SK-MEL-5 (cell line): ENCODE measurements around the gene PLXNA3. TPM values are rescaled to one million over a fixed set of nuclear protein-coding genes. Genes with fewer than 3 reads are reported as not detected.

Source experiments
- DNase-seq: peaks from one replicate; pipeline ENCODE4 v3.0.0-alpha.2; 2016; ENCODE audit warnings: low read depth, low spot score
- in situ Hi-C: cut with HindIII; loops from 2 replicates; pipeline ENCODE4 v1.10.0; 2016; ENCODE audit warnings: low sequenced_read_pairs, high pct_unique_total_duplicates, low pct_unique_long_range_greater_than_20kb
- small RNA-seq, 2 experiments: library from RNA; depleted of rRNA; stranded (forward); fragments of <200 nt; gene quantifications; one replicate each; pipeline ENCODE3, GENCODE V24; 2014
- total RNA-seq: library from RNA; depleted of rRNA; stranded (reverse); fragments of >200 nt; shearing (Covaris generic); gene quantifications from 2 replicates; pipeline ENCODE4 v1.2.3, GENCODE V29; 2014; rRNA removed

PLXNA3 gene
- total RNA-seq, 1 experiment from 2014 or later: not detected

DNA sequence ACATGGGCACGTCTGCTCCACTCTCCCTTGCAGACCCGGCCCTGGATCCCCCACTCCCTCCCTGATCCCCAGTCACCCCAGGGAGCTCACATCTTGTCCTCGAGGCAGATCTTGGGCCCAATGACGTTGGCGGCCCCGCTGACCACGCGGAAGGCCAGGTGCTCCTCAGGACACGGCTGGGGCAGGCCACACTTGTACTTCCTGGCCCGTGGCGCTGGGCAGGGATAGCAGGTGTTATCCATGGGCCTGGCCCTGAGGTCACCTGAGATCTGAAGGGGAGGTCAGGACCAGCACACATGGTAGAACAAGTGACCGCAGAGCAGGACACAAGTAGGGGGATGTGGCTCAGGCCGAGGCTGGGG is 50.3 kb downstream of the PLXNA3 start:
- in situ Hi-C loops: no loop called here
- DNase-seq: no peak

DNA sequence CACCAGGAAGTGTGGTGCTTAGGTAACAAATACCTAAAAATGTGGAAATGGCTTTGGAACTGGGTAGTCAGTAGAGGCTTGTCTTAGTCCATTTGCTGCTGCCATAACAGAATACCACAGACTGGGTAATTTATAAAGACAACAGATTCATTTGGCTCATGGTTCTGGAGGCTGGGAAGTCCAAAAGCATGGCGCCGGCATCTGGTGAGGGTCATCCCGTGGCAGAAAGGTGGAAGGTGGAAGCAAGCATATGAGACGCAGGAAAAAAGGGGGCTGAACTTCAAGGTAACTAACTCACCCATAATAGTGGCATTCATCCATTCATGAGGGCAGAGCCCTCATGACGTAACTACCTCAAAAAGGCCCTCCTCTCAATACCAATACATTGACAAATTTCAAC is 51.4 kb downstream of the PLXNA3 start:
- in situ Hi-C loops: no loop called here
- no peak for DNase-seq

DNA sequence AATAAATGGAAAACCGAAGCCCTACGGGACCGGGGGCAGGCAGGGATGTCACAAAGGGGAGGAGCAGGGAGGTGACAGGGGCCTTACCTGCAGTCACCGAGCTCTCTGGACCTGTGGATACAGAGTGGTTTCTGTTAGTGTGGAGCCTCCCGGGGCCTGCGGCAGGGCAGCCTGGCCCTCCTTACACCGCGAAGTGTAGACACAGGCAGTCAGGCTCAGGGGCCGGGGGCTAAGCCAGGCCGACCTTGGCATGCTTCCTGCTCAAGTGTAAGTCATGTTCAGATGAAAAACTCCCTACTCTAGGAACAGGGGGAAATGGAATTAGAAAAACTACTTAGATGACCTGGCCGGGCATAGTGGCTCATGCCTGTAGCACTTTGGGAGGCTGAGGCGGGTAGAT is 53.7 kb downstream of the PLXNA3 start:
- no peak for DNase-seq
- in situ Hi-C loops: no loop called here

DNA sequence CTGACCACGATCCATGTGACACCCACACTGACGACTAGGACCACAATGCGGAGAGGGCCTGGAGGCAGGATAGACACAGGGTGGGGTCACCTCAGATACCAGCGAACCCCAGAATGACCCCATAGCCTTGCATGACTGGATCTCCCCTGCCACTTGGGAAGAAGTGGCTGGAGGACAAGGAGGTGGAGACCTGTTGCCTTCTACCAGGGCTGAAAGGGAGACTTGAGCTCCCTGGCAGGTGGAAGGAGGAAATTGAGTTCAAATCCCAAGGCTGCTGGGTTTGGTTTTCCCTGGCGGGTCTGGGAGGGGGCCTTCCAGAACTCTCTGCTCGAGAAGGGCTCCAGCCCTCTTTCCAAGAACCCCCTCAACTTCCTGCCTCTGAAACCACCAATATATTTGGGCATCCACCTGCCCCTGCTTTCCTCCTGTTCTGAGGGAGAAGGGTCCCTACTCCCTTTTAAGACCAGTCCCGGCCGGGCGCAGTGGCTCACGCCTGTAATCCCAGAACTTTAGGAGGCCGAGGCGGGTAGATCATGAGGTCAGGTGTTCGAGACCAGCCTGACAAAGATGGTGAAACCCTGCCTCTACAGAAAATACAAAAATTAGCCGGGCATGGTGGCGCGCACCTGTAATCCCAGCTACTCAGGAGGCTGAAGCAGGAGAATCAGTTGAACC is 54.9 kb downstream of the PLXNA3 start:
- no peak for DNase-seq
- in situ Hi-C loops: no loop called here

DNA sequence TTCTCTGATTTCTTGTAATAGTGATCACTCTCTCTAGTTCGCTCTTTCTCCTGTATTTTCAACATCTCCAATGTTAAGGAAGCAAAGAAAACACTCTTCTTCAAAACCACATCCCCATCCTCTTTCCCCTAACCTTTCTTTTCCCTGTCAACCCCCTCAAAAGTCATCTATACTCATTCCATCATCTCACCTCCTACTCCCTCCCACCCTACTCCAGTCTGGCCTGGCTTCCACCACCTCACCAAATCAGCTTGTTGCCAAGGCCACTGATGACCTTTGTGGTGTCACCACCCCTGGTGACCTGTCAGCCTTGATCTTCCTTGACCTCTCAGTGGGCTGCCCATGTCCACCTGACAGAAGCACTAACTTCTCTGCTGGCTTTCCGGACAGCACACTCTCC is 55.6 kb downstream of the PLXNA3 start:
- in situ Hi-C loops: no loop called here
- DNase-seq: no peak

DNA sequence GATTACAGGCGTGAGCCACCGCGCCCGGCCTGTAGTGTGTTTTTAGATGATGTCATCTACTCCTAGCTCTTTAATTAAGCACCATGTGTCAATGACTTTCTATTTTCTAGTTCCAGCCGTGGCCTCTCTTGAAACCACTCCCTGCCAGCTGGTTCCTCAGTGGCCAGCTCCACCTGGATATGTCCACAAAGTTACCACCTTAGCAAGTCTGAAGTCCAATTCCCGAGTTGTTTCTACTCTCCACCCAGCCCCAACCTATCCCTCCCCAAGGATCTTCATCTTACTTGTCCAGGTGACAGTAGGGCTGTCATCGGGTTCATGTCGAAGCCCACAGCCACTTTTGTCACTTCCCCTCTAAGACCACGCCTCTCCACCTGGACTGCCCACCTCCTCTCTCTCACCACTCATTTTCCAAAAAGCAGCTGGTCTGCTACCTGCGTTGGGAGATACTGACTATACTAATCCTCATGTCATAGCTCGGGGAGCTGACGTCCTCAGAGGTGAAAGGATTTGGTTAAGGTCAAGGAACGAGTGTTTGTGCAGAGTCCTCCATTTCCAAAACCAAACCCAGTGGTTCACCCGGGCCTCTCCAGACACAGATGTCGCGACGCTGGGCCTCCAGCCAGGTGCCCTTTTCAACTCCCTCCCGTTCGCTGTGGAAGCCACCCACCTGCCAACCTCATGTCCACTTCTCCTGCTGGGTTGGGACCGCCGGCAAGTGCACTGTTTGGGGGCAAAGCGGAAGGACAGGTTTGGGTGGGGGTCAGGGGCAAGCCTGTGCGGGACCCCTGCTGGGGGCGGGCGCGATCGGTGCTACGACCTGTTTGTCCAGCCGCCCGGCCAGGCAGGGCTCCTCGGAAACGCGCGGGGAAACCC is 57.2 kb downstream of the PLXNA3 start:
- no peak for DNase-seq
- in situ Hi-C loops: no loop called here

DNA sequence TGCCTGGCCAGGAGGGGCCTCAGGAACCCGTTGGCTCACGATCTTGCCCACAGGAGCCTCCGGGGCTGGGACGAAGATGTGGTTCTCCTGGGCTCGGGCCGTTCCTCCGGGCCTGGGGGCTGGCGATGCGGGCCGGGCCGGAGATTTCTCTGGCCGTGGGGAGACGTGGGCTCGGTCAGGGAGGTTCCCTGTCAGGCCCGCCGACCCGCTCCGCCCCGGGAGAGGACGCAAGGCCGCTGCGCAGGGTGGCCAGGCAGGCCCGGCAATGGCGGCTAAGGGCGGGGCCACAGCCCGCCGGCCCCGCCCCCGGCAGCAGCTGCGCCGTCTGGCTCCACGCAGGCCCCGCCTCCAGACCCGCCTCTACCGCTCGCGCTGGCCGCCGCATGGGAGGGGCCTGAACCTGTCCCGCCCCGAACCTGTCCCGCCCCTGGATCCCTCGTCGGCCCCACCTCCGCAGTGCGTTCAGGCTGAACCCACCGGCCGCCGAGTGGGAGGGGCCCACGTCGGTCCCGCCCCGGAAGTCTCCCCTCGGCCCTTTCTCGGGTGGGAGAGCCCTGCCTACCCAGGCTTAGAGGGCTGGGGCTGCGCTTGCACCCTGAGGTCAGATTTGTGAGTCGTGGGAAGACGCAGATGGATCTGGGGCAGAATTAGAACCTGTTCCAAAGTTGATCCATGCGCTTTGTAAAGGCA is 58.0 kb downstream of the PLXNA3 start, which contains the start of gene FAM3A:
Gene FAM3A, minus strand, starts transcription at position 267 of the 690 bp plus-strand sequence. CDS start 460 bp downstream, outside the sequence.
- peak; percentile 82 for DNase-seq
- in situ Hi-C loops: no loop called here

DNA sequence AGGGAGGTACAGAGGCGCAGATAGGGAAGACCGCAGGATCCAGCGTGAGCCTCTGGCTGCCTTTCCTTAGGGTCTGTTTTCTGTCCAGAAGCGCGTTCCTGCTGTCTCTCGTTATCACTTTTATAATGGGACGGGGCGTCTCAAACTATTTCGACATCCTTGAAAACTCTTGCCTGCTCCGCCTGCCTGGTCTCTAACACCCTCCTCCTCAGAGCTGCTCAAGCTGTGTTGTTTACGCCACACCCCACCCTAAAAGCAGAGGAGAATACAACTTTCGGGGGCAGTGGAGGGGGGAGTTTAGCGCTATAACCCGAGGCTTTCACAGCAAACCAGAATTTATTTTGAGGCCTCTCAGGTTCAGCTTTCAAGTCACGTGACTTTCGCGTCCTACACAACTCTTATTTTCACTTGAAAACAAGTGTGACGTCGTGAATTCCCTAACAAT is 58.6 kb downstream of the PLXNA3 start:
- DNase-seq: no peak
- in situ Hi-C loops: no loop called here

DNA sequence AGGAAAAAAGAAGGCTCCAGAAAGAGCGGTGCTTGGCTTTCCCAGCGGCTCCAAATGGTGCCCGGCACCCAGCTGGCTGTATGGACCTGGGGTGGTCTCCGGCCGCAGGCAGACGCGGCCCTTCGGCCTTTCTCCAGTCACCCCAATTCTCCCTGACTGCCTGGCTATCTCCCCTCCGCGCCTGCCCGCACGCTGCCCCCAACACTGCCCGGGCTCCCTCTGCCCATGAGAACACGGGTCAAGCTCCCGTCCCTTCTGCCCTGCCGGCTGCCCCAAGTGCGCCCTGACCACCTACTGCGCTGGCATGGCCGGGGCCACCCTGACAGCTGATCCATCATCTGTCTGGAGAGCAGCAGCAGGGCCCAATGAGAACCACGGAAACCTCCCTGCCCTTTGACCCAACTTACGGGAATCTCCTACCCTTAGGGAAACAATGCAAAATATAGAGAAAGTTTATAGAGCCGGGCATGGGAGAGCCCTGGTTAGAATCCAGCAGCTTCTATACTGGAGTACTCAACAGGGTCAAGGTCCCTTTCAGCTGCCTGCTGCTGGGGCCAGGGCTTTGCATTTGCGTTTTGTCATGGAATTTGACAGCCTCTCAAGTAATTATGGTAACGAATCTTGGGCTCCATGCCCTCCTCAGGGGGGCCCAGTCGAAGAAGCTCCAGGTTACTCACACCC is 59.2 kb downstream of the PLXNA3 start:
- no peak for DNase-seq
- in situ Hi-C loops: no loop called here

DNA sequence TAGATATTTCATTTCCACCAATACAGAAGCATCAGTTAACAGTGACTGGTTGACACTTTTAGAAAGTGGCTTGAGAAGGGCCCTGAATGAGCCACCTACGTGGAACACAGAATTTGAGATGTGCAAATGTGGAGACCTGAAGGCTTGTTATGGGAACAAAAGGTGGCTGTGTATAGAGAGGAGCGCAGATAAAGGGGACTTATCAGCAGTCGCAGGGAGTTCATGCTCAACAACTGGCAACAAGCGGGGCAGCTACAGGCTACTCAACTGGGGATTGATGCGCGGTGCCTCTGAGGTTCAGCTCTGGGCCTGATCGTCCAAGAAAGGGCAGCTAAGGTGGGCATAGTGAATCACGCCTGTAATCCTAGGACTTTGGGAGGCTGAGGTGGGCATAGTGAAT is 61.3 kb downstream of the PLXNA3 start:
- in situ Hi-C loops: no loop called here
- DNase-seq: no peak

DNA sequence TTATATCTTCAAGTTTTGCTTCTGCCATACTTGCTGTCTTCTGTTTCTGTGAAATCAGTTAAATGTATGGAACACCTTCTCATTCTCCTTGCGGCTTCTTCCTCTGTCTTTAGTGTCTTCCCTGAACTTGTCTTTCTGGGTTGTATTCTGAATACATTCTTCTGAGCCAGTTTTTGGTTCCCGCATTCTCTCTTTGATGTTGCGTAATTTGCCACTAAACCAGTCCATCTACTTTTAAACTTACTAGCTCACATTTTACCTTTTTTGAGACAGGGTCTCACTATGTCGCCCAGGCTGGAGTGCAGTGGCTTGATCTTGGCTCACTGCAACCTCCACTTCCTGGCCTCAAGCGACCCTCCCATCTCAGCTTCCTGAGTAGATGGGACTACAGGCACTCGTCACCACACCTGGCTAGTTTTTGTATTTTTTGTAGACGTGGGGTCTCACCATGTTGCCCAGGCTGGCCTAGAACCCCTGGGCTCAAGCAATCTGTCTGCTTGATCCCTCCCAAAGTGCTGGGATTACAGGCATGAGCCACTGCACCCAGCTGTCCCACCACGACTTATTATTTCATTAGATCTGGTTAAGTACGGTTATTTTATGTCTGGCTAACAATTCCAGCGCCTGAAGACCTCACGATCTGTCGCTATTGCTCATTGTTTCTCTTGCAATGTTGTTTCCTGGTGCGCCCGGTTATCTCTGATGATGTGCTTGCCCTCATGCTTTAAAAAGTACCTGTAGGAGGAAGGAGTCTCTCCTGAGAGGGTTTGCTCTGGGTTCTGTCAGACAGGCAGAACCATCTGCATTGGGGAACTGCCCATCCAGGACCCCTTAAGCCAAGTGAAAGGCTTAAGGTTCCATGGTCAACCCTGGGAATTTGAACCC is 67.8 kb downstream of the PLXNA3 start:
- in situ Hi-C loops: no loop called here
- DNase-seq: no peak

DNA sequence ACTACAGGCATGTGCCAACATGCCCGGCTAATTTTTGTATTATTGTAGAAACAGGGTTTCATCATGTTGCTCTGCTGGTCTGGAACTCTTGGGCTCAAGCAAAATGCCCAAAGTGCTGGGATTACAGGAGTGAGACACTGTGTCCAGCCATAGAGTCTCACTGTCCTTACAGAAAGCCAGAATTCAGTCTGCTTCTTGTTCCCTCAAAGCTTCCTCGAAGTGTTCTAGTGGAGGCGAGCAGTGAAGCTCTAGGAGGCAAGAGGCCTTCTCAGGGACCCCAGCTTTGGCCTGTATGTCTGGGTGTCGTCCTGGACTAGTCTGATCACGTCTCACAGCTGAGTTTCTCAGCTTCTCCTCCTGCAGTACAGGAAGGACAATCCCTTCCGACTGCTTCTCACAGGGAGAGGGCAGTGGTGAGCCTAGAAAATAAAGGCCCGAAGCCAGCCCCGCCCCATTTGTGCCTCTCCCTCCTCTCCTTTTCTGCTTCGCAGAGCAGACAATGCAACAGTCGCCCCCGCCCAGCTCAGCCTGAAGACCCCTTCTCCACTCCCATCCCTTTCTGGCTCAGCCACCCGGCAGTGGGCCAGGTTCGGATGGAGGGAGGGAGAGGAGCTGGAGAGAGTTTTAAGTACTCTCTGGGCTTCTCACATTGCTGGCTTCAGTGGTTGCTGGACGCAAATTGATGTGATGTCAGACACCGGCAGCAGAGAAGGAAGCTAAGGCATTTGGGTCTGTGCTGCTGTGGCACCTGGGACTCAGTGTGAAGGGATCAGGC is 69.0 kb downstream of the PLXNA3 start:
- in situ Hi-C loops: no loop called here
- peak; percentile 78 for DNase-seq

Small RNA genes within 50 kb of the gene (small RNA-seq; reads per million reads assigned to genes)
- gene MIR6858 (0 to 0.14 reads per million in 2 experiments), gene RN7SL697P (0 reads per million in 2 experiments)

Other genes starting within 250 kb of the PLXNA3 start
- gene OPN1MW2, start 238.5 kb upstream of the PLXNA3 start, total RNA-seq: not detected in 2 replicates
- gene OPN1MW3, start 200.7 kb upstream of the PLXNA3 start, total RNA-seq: not detected in 2 replicates
- gene TEX28, start 163.2 kb upstream of the PLXNA3 start, total RNA-seq: not detected in 2 replicates
- gene TKTL1, start 162.5 kb upstream of the PLXNA3 start, total RNA-seq: 0.42 TPM in 1 of 2 replicates, not detected in the other
- gene FLNA, start 83.6 kb upstream of the PLXNA3 start, total RNA-seq: 108 and 138 TPM in 2 replicates
- gene EMD, start 79.0 kb upstream of the PLXNA3 start, total RNA-seq: 15.4 and 21.3 TPM in 2 replicates
- gene RPL10, start 59.9 kb upstream of the PLXNA3 start, total RNA-seq: 3,421 and 3,578 TPM in 2 replicates
- gene DNASE1L1, start 49.0 kb upstream of the PLXNA3 start, total RNA-seq: 53.4 and 56.8 TPM in 2 replicates
- gene TAFAZZIN, start 46.7 kb upstream of the PLXNA3 start, total RNA-seq: 17.6 and 25.3 TPM in 2 replicates
- gene ATP6AP1, start 29.6 kb upstream of the PLXNA3 start, total RNA-seq: 88.8 and 93.6 TPM in 2 replicates
- gene GDI1, start 21.1 kb upstream of the PLXNA3 start, total RNA-seq: 48.8 and 61.9 TPM in 2 replicates
- gene FAM50A, start 14.1 kb upstream of the PLXNA3 start, total RNA-seq: 83.0 and 85.2 TPM in 2 replicates
- gene LAGE3, start 21.0 kb downstream of the PLXNA3 start, total RNA-seq: 47.7 and 58.6 TPM in 2 replicates
- 58.3 and 64.6 TPM in 2 replicates for gene UBL4A, start 28.3 kb downstream of the PLXNA3 start, total RNA-seq
- 9.8 and 11.9 TPM in 2 replicates for gene SLC10A3, start 32.3 kb downstream of the PLXNA3 start, total RNA-seq
- 25.6 and 28.1 TPM in 2 replicates for gene FAM3A, start 58.0 kb downstream of the PLXNA3 start, total RNA-seq
- gene G6PD, start 88.6 kb downstream of the PLXNA3 start, total RNA-seq: 39.1 and 52.7 TPM in 2 replicates
- gene IKBKG, start 89.3 kb downstream of the PLXNA3 start, total RNA-seq: 12.3 and 15.0 TPM in 2 replicates
- gene CTAG1A, start 126.9 kb downstream of the PLXNA3 start, total RNA-seq: not detected in 2 replicates
- not detected in 2 replicates for gene CTAG1B, start 161.0 kb downstream of the PLXNA3 start, total RNA-seq
- gene CTAG2, start 195.3 kb downstream of the PLXNA3 start, total RNA-seq: 0.29 and 1.0 TPM in 2 replicates